ENCODE measurements around the gene ADAM22.

ADAM22 gene

GRCh38 chr7:88034083-88034695, 100.1 kb downstream of the ADAM22 start:
- TF ChIP-seq, protein P1, sequence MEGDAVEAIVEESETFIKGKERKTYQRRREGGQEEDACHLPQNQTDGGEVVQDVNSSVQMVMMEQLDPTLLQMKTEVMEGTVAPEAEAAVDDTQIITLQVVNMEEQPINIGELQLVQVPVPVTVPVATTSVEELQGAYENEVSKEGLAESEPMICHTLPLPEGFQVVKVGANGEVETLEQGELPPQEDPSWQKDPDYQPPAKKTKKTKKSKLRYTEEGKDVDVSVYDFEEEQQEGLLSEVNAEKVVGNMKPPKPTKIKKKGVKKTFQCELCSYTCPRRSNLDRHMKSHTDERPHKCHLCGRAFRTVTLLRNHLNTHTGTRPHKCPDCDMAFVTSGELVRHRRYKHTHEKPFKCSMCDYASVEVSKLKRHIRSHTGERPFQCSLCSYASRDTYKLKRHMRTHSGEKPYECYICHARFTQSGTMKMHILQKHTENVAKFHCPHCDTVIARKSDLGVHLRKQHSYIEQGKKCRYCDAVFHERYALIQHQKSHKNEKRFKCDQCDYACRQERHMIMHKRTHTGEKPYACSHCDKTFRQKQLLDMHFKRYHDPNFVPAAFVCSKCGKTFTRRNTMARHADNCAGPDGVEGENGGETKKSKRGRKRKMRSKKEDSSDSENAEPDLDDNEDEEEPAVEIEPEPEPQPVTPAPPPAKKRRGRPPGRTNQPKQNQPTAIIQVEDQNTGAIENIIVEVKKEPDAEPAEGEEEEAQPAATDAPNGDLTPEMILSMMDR (IDR thresholded peaks at IDR 0.05; ENCODE audit: low read depth, low read length): no peak
- no peak for TF ChIP-seq EZH2phosphoT487 (IDR thresholded peaks at IDR 0.05; ENCODE audit: low read depth)
- Histone ChIP-seq H3K79me2 (ENCODE audit: low read length) (no peaks in the 10 kb centered on the region), H3K27me3 (ENCODE audit: low read depth, low read length) (no peaks in the 10 kb centered on the region)

GRCh38 chr7:88037050-88037449, 103.0 kb downstream of the ADAM22 start:
- Histone ChIP-seq H3K27ac (ENCODE audit: low read length) (no peak overlapping the region), H3K4me2 (ENCODE audit: low read length) (no peak overlapping the region), H4K20me1 (ENCODE audit: insufficient read depth, low read length) (no peaks in the 10 kb centered on the region), H3K36me3 (replicated peaks; ENCODE audit: low read depth, low read length) (no peaks in the 10 kb centered on the region), H3K9me3 (ENCODE audit: insufficient read depth, low read length) (no peaks in the 10 kb centered on the region), H3K79me2 (ENCODE audit: low read length) (no peaks in the 10 kb centered on the region), H3K9ac (ENCODE audit: low read length) (no peak overlapping the region), H3K4me1 (ENCODE audit: low read length) (no peaks in the 10 kb centered on the region), H3K27me3 (ENCODE audit: low read depth, low read length) (no peaks in the 10 kb centered on the region), H3K4me3 (ENCODE audit: low read length) (no peak overlapping the region), H2AFZ (ENCODE audit: low read depth, low read length) (no peak overlapping the region)
- TF ChIP-seq, protein P1 (IDR thresholded peaks at IDR 0.05; ENCODE audit: low read depth, low read length): no peak
- TF ChIP-seq EZH2phosphoT487 (IDR thresholded peaks at IDR 0.05; ENCODE audit: low read depth): no peak

More at GRCh38 chr7:88034083-88034695, 100.1 kb downstream of the ADAM22 start:
- peaks cover 9% of the 10 kb centered on the region; the same call in 1 of the 2 replicates for H3K9me3 ChIP-seq (ENCODE audit: insufficient read depth, low read length)
- no peaks in the 10 kb centered on the region for H3K4me1 ChIP-seq (ENCODE audit: low read length)
- H3K4me3 ChIP-seq (ENCODE audit: low read length): no peak overlapping the region
- H2AFZ ChIP-seq (ENCODE audit: low read depth, low read length): no peak overlapping the region
- no peaks in the 10 kb centered on the region for H4K20me1 ChIP-seq (ENCODE audit: insufficient read depth, low read length)
- H3K4me2 ChIP-seq (ENCODE audit: low read length): no peak overlapping the region
- H3K9ac ChIP-seq (ENCODE audit: low read length): no peak overlapping the region
- H3K27ac ChIP-seq (ENCODE audit: low read length): no peak overlapping the region
- H3K36me3 ChIP-seq (replicated peaks; ENCODE audit: low read depth, low read length): no peaks in the 10 kb centered on the region

DNA sequence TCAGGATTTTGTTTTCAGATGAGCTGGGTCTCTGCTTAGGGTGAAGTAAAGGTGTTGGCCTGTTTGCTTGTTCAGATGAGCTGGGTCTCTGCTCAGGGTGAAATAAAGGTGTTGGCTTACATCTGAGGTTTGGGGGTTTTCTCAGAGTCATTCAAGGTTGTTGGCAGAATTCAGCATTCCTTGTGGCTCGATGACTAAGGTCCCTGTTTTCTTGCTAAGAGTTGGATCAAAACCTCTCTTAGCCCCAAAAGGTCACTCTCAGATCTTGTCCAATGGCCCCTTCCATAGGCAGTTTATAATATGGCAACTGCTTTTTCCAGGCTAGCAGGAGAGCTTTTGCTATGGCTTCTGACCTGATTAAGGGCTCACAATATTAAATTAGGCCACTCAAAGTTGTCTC, 106.6 kb downstream of the ADAM22 start:
- no peaks in the 10 kb centered on the region for H3K27me3 ChIP-seq (ENCODE audit: low read depth, low read length)
- no peaks in the 10 kb centered on the region for H3K9me3 ChIP-seq (ENCODE audit: insufficient read depth, low read length)
- no peaks in the 10 kb centered on the region for H4K20me1 ChIP-seq (ENCODE audit: insufficient read depth, low read length)
- H3K9ac ChIP-seq (ENCODE audit: low read length): no peak overlapping the region
- no peak overlapping the region for H3K4me3 ChIP-seq (ENCODE audit: low read length)
- H3K27ac ChIP-seq (ENCODE audit: low read length): no peak overlapping the region
- no peaks in the 10 kb centered on the region for H3K36me3 ChIP-seq (replicated peaks; ENCODE audit: low read depth, low read length)
- no peak overlapping the region for H2AFZ ChIP-seq (ENCODE audit: low read depth, low read length)
- no peaks in the 10 kb centered on the region for H3K79me2 ChIP-seq (ENCODE audit: low read length)
- no peak for TF ChIP-seq EZH2phosphoT487 (IDR thresholded peaks at IDR 0.05; ENCODE audit: low read depth)
- TF ChIP-seq, protein P1 (IDR thresholded peaks at IDR 0.05; ENCODE audit: low read depth, low read length): no peak
- no peak overlapping the region for H3K4me2 ChIP-seq (ENCODE audit: low read length)
- H3K4me1 ChIP-seq (ENCODE audit: low read length): 0 out of 2 replicates have a peak, but pooled peaks cover 3% of the 10 kb centered on the region

DNA sequence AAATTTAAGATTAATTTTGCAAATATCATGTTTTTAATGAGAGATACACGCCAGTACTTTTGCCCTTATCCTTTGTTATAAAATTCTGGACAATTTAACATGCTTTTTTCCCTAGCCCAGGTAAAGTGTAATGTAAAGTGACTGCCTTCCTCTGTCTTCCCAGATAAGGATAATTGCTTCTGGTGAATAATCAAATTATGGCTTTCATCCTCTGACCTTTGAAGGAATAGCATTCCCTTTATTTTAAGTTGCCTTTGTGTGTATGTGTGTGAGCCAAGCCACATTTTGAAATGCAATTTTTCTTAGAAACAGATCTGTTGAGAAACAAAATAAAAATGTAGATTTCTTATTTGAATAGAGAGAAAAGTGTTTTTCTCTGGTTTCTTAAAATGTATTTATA, 107.5 kb downstream of the ADAM22 start:
- H3K9me3 ChIP-seq (ENCODE audit: insufficient read depth, low read length): no peaks in the 10 kb centered on the region
- H3K79me2 ChIP-seq (ENCODE audit: low read length): no peaks in the 10 kb centered on the region
- H3K27ac ChIP-seq (ENCODE audit: low read length): no peak overlapping the region
- no peaks in the 10 kb centered on the region for H3K36me3 ChIP-seq (replicated peaks; ENCODE audit: low read depth, low read length)
- H4K20me1 ChIP-seq (ENCODE audit: insufficient read depth, low read length): no peaks in the 10 kb centered on the region
- TF ChIP-seq, protein P1 (IDR thresholded peaks at IDR 0.05; ENCODE audit: low read depth, low read length): no peak
- no peak for TF ChIP-seq EZH2phosphoT487 (IDR thresholded peaks at IDR 0.05; ENCODE audit: low read depth)
- H3K27me3 ChIP-seq (ENCODE audit: low read depth, low read length): no peaks in the 10 kb centered on the region
- no peak overlapping the region for H3K4me2 ChIP-seq (ENCODE audit: low read length)
- 0 out of 2 replicates have a peak, but pooled peaks cover 3% of the 10 kb centered on the region for H3K4me1 ChIP-seq (ENCODE audit: low read length)
- no peak overlapping the region for H3K4me3 ChIP-seq (ENCODE audit: low read length)
- no peak overlapping the region for H3K9ac ChIP-seq (ENCODE audit: low read length)
- no peak overlapping the region for H2AFZ ChIP-seq (ENCODE audit: low read depth, low read length)

Measured in OCI-LY3 (cell line).